Nephron progenitor cell (in vitro differentiated cells): ENCODE results near the gene EWSR1.

Experiments used
- DNase-seq: peaks from one replicate; pipeline ENCODE4 v3.0.0; 2021
- H3K27ac Mint-ChIP-seq: 2 replicates; pipeline ENCODE4 v1.8.0; 2021; ENCODE audit warnings: mild to moderate bottlenecking, moderate library complexity, mixed read lengths
- H3K27me3 Mint-ChIP-seq: 2 replicates; pipeline ENCODE4 v1.8.0; 2021; ENCODE audit warnings: mild to moderate bottlenecking, low read depth, mixed read lengths; ENCODE audit not compliant: poor library complexity
- H3K36me3 Mint-ChIP-seq: 2 replicates; pipeline ENCODE4 v1.8.0; 2021; ENCODE audit warnings: low read depth, mixed read lengths
- H3K4me1 Mint-ChIP-seq: 2 replicates; pipeline ENCODE4 v1.8.0; 2021; ENCODE audit warnings: mixed read lengths
- H3K4me3 Mint-ChIP-seq: 2 replicates; pipeline ENCODE4 v1.8.0; 2021; ENCODE audit warnings: mild to moderate bottlenecking, moderate library complexity, mixed read lengths
- H3K9me3 Mint-ChIP-seq: 2 replicates; pipeline ENCODE4 v1.8.0; 2021; ENCODE audit warnings: mild to moderate bottlenecking, moderate library complexity, mixed read lengths
- TF ChIP-seq, protein P1 (sequence below): fragments of 200-600 bp; sonication (generic); IDR thresholded peaks from 2 replicates; pipeline ENCODE4 v1.5.0; 2021; ENCODE audit warnings: antibody characterized with exemption

The EWSR1 gene

DNA sequence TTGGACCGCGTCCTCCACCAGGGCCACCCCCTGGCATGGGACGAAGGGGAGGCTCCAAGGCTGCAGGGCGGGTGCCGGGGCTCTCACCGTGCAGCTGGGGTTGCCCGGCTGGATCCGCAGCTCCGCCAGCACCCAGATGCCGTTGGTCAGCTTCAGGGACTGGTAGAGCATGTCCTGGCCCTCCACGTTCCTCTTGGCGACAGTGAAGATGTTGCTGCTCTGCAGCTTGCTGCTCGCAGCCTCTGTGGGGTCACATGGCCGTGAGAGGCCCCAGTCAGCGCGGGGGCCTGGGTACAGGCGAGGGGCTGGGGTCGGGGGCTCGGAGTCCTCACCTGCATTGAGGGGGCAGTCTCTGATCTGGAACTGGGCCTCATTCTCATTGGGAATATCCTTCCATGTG lies 62.2 kb downstream of the EWSR1 start:
- Mint-ChIP-seq H3K36me3 (peaks cover 18% of the 10 kb centered on the region), H3K27me3 (no peaks in the 10 kb centered on the region), H3K9me3 (no peaks in the 10 kb centered on the region), H3K4me1 (peaks cover 46% of the 10 kb centered on the region), H3K4me3 (no peak overlapping the region), H3K27ac (peak overlapping the region; percentile 61)
- DNase-seq: no peak
- TF ChIP-seq, protein P1, sequence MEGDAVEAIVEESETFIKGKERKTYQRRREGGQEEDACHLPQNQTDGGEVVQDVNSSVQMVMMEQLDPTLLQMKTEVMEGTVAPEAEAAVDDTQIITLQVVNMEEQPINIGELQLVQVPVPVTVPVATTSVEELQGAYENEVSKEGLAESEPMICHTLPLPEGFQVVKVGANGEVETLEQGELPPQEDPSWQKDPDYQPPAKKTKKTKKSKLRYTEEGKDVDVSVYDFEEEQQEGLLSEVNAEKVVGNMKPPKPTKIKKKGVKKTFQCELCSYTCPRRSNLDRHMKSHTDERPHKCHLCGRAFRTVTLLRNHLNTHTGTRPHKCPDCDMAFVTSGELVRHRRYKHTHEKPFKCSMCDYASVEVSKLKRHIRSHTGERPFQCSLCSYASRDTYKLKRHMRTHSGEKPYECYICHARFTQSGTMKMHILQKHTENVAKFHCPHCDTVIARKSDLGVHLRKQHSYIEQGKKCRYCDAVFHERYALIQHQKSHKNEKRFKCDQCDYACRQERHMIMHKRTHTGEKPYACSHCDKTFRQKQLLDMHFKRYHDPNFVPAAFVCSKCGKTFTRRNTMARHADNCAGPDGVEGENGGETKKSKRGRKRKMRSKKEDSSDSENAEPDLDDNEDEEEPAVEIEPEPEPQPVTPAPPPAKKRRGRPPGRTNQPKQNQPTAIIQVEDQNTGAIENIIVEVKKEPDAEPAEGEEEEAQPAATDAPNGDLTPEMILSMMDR: no peak

DNA sequence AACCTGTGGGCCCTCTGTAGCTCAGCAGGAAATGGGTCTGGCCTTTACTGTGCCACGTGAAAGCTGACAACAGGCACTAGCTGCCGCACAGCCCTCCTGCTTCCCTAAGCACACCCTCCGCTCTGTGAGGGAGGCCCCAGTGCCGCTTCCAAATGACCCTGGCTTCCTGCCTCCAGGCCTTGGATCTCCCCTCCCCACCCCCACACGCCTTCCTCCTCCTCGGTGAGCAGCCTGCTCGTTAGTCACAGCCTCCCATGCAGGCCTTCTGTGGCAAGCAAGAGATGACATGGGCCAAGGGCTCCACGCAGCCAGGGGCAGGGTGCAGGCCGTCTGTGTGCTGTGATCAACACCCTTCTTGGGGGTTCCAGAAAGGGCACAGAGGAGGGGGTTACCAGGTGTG lies 62.7 kb downstream of the EWSR1 start:
- Mint-ChIP-seq H3K27me3 (no peaks in the 10 kb centered on the region), H3K36me3 (peaks cover 18% of the 10 kb centered on the region), H3K4me1 (peaks cover 51% of the 10 kb centered on the region), H3K4me3 (peak overlapping the region; percentile 10), H3K27ac (peak overlapping the region; percentile 61), H3K9me3 (no peaks in the 10 kb centered on the region)
- TF ChIP-seq, protein P1: no peak
- DNase-seq: peak; percentile 66

DNA sequence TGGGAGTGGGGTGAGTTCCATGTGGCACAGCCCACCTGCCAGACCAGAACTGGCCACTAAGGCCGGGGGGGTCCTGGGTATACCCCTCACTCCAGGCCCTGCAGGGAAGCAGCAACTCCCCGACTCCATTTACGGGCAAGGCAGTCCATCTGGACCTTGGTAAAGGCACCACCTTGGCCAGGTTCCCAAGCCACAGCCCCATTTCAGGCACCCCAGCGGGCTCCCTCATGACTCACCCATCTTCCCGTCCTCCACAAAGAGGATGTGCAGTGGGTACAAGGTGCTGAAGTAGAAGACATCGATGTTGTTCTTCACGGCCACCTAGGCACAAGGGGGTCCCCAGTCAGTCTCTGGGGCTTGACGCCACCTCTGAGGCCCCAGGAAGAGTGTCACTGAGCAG lies 63.1 kb downstream of the EWSR1 start:
- Mint-ChIP-seq H3K27ac (peak overlapping the region; percentile 45), H3K4me1 (peaks cover 56% of the 10 kb centered on the region), H3K9me3 (no peaks in the 10 kb centered on the region), H3K36me3 (peaks cover 23% of the 10 kb centered on the region), H3K4me3 (no peak overlapping the region), H3K27me3 (no peaks in the 10 kb centered on the region)
- TF ChIP-seq, protein P1: no peak
- no peak for DNase-seq

DNA sequence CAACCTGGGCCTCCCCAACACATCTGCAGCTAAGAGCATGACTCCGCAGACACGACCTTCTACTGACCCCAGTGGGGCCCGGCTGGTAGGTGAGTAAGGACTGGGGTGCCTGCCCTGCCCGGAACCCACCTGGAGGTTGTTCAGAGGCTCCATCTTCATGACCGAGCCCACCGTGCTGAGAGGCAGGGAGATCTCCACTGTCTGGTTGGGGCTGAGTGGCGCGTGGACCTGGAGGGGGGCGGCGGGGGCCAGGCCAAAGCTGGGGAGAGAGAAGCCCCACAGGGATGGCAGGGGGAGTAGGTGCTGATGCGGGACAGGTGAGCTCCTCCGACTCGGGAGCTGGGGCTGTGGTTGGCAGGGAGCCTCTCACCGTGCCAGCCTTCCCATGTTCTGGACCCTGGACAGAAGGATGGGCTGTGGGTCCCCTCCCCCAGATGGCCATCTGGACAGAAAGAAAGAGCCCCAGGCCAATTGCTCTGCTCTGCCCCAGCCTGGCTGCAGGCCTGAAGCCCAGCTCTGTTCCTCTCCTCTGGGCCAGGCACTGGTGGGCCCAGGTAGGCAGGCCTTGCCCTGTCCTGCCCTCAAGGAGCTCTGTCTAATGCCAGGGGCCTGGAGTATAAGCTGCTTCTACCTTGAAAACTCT lies 63.7 kb downstream of the EWSR1 start:
- Mint-ChIP-seq H3K9me3 (no peaks in the 10 kb centered on the region), H3K4me1 (peaks cover 58% of the 10 kb centered on the region), H3K4me3 (no peak overlapping the region), H3K27me3 (no peaks in the 10 kb centered on the region), H3K36me3 (peaks cover 26% of the 10 kb centered on the region), H3K27ac (peak overlapping the region; percentile 85)
- DNase-seq: no peak
- TF ChIP-seq, protein P1: no peak

DNA sequence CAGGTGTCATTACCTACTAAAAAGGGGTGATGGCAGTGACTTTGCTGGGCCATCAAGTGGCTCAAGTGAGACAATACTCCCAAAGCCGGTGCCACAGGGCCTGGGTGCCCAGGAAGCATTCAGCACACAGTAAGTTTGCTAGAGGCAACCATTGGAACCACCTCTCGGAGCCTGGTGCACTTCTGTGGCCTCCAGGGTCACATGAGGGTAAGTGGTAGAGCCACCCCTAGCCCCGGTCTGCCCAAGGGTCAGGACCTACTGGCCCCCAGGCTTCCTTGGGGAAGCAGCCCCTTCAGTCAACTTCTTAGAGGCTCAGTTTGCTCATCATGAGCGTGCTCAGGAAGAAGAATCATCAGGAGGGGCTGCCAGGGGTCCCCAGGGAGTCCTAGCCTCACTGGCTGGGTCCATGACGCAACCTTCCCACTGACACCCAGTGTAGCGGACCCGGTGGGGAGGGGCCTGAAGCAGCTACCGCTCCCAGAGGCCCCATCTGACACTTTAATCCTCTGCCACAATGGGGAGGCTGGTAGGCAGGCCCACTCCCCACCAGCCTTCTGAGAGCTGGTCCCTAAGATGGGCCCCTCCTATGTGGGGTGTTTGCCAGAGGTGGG lies 64.9 kb downstream of the EWSR1 start:
- no peaks in the 10 kb centered on the region for H3K9me3 Mint-ChIP-seq
- peaks cover 31% of the 10 kb centered on the region for H3K36me3 Mint-ChIP-seq

More for the DNA sequence above, 64.9 kb downstream of the EWSR1 start:
- no peak overlapping the region for H3K4me3 Mint-ChIP-seq
- no peak for DNase-seq
- H3K27me3 Mint-ChIP-seq: no peaks in the 10 kb centered on the region
- H3K4me1 Mint-ChIP-seq: peaks cover 61% of the 10 kb centered on the region
- TF ChIP-seq, protein P1: no peak
- peak overlapping the region; percentile 64 for H3K27ac Mint-ChIP-seq
